Measurements from ENCODE around the gene CEMP1. TPM values are rescaled to one million over a fixed set of nuclear protein-coding genes. Genes with fewer than 3 reads are reported as not detected.
A peak's percentile ranks its signal among the peaks of the same experiment; 100 is the strongest.
"Not testable (repeated sequence)": the region's sequence is repeated elsewhere in the genome, so short reads cannot be mapped to it uniquely, and the experiment has no call there.

Gene CEMP1
- total RNA-seq, 2 donors from 2014 or later: 0.52 to 1.3 TPM

DNA sequence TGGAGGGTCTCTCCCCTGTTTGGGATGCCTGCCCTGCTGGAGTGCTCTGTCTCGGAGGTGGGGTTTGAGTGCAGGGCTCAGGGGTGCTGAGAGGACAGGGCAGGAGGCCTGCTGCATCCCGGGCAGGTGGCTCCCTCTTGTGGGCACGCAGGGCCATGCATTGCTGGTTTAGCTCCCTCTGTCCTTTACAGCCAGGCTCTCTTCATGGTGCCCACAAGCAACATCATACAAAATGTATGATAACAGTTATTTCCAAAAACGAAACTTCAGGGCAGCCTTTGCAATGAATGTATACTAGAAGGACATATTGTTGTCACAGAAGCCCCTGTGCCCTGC lies 29.6 kb upstream of the CEMP1 start:
- TF ChIP-seq, protein P1, sequence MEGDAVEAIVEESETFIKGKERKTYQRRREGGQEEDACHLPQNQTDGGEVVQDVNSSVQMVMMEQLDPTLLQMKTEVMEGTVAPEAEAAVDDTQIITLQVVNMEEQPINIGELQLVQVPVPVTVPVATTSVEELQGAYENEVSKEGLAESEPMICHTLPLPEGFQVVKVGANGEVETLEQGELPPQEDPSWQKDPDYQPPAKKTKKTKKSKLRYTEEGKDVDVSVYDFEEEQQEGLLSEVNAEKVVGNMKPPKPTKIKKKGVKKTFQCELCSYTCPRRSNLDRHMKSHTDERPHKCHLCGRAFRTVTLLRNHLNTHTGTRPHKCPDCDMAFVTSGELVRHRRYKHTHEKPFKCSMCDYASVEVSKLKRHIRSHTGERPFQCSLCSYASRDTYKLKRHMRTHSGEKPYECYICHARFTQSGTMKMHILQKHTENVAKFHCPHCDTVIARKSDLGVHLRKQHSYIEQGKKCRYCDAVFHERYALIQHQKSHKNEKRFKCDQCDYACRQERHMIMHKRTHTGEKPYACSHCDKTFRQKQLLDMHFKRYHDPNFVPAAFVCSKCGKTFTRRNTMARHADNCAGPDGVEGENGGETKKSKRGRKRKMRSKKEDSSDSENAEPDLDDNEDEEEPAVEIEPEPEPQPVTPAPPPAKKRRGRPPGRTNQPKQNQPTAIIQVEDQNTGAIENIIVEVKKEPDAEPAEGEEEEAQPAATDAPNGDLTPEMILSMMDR (IDR thresholded peaks at IDR 0.05): peak in 3 of 7 experiments; percentile 10 to 37 (median 28)
- WGBS, 2 donors: 0% methylated on average over 3 of the region's 4 CpGs; no CpG with 5 or more reads in 1 of the 2 donors
- intact Hi-C loops (cut with DNase I); H3K27ac ChIP-seq; H3K9me3 ChIP-seq; H3K36me3 ChIP-seq (replicated peaks in 1 of 2; ENCODE audit: insufficient read depth in 1 of 2, low read depth in 2 of 2); H3K4me1 ChIP-seq; H3K4me3 ChIP-seq; H3K27me3 ChIP-seq: not testable (repeated sequence)
- ATAC-seq (peak; percentile 79), DNase-seq (peak; percentile 72 to 85 (median 78))

DNA sequence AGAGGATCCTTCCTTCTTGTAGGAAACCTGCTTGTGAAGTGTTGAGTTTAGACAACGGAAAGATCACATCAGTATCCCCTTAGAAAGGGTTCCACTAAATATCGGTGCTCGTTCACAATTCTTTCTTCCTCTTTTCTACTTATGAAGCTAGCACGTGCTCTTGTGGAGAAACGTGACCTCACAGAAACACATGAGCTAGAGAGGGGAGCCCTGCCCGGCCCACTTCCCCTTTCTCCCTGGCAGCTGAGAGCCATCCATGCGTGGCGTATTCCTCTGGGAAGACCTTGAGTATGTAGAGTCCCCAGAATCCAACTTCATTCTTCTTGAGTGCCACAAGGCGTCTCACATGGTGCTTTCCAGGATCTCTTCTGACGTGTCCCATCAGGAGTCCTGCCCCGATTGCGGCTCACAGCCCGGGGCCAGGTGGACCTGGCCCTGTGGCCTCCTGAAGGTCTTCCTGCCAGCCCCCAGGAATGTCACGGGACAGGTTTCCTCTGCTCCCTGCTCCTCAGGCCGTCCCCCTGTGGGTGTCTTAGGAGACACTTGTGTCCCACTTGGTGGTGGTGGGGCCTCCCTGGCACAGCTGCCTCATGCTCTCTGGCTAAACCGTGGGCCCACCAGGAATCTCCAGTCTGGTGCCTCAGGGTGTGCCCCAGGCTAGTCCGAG lies 29.1 kb upstream of the CEMP1 start:
- DNase-seq: not testable (repeated sequence)
- ATAC-seq: peak; percentile 15

DNA sequence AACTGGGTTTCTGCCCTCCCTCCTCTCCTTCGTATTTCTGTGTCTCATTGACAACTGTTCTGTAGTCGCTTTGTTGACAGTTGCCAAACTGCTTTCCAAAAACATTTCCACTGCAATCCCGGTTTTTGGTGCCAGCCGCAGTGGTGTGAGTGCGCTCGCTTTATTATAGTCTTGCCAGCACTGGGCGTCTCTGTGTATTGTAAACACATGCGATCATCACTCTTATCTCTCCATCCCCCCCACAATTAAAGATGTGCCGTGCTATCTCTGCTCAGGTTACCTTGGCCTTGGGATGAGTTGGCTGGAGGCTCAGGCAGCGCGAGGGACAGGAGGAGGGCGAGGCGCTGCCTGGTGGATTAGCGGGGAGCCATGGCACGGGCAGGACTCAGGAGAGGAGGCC lies 25.9 kb upstream of the CEMP1 start:
- H3K27ac ChIP-seq; H3K9me3 ChIP-seq; H3K4me1 ChIP-seq; H3K27me3 ChIP-seq; ATAC-seq; H3K36me3 ChIP-seq (replicated peaks in 1 of 2; ENCODE audit: insufficient read depth in 1 of 2, low read depth in 2 of 2); H3K4me3 ChIP-seq; intact Hi-C loops (cut with DNase I); DNase-seq: not testable (repeated sequence)
- WGBS, 2 donors: no CpG with 5 or more reads among the region's 15 CpGs

More for the DNA sequence above, 29.1 kb upstream of the CEMP1 start:
- 63 to 75% methylated on average over 8 of the region's 17 CpGs for whole genome bisulfite sequencing, 2 donors
- H3K36me3 ChIP-seq (replicated peaks in 1 of 2; ENCODE audit: insufficient read depth in 1 of 2, low read depth in 2 of 2); H3K27ac ChIP-seq; H3K4me1 ChIP-seq; H3K4me3 ChIP-seq; H3K27me3 ChIP-seq; intact Hi-C loops (cut with DNase I); H3K9me3 ChIP-seq: not testable (repeated sequence)

DNA sequence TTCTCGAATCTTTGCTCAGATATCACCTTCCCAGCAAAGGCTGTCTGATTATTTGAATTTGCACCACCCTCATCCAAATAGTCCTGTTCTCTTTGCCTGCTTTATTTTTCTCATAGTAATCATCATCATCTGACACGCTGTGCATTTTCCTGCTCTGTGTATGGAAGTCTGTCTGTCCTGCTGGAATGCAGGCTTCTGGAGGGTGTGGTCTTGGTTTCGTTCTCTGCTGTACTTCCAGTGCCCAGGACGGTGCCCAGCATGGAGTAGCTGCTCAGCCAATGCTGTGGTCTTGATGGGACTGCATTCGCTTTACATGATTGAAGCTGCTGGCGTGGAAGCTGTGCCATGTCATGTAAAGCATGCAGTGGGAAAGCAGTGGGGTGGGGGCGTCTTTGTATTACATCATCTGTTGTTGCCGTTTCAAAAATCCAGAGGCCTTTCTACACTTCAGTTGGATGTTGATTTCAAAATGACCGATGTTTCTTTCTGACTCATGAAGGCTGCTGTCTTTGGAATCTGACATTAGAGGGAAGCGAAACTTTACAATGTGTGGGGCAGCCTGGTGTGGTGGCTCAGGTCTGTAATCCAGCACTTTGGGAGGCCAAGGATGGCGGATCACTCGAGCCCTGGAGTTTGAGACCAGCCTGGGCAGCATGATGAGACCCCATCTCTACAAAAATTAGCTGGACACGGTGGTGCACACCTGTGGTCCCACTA lies 23.7 kb upstream of the CEMP1 start:
- H3K27ac ChIP-seq; DNase-seq; H3K4me3 ChIP-seq; ATAC-seq; H3K36me3 ChIP-seq (replicated peaks in 1 of 2; ENCODE audit: insufficient read depth in 1 of 2, low read depth in 2 of 2); H3K27me3 ChIP-seq; H3K4me1 ChIP-seq; intact Hi-C loops (cut with DNase I); H3K9me3 ChIP-seq: not testable (repeated sequence)
- no CpG with 5 or more reads among the region's 13 CpGs for WGBS, 2 donors

DNA sequence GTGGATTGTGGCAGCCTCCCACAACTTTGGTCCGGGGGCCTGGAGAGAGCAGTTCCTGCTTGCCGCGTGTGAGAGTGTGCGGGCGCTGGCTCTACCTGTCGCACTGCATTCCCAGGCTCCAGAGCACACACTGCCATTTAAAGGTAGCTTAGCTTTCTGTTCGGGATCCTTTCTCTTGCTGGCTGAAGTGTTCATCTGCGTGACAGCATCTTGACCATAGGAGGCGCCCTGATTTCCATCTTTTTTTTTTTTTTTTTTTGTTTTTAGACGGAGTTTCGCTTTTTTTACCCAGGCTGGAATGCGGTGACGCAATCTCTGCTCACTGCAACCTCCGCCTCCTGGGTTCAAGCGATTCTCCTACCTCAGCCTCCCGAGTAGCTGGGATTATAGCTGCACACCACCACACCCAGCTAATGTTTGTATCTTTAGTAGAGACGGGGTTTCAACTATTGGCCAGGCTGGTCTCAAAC lies 20.2 kb upstream of the CEMP1 start:
- DNase-seq (peak in 2 of 4 donors; percentile 9 to 10), ATAC-seq (peak; percentile 35)
- 50 to 54% methylated on average over 11 to 14 of the region's 17 CpGs for WGBS, 2 donors
- H3K4me3 ChIP-seq; intact Hi-C loops (cut with DNase I); H3K27me3 ChIP-seq; H3K36me3 ChIP-seq (replicated peaks in 1 of 2; ENCODE audit: insufficient read depth in 1 of 2, low read depth in 2 of 2); H3K9me3 ChIP-seq: not testable (repeated sequence)
- Histone ChIP-seq H3K4me1 (peaks cover 13% of the 10 kb centered on the region), H3K27ac (peak overlapping the region in 3 of 4 donors; percentile 34 to 72 (median 50))
- TF ChIP-seq, protein P1 (IDR thresholded peaks at IDR 0.05): peak in 2 of 7 experiments; percentile 17 to 22

DNA sequence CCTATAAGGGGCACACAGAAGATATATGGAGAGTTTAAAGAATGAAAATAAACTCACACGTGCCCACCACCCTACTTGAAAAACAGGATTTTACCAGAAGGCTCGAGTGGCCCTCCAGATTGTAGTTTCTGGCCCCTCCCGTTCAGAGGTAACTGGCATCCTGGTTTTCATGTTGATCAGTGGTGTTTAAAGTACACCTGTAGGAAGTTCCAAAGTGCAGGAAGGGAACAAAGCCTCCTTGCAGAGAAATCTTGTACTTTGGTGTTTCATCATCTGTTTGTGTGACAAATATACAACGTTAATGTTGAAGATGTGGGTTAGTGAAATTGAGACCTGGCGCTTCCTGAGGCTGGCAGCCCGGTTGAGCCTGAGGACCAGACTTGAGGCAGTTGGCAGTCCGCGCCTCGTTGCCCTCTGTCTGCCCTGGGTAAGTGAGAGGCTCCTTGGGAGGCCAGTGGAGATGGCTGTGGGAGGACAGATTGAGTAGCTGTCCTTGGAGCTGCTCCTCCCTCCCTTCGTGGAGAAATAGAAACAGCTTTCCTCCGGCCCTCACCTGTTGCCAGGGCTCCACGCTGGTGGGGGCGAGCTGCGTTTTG lies 19.2 kb upstream of the CEMP1 start:
- not testable (repeated sequence) for ATAC-seq

DNA sequence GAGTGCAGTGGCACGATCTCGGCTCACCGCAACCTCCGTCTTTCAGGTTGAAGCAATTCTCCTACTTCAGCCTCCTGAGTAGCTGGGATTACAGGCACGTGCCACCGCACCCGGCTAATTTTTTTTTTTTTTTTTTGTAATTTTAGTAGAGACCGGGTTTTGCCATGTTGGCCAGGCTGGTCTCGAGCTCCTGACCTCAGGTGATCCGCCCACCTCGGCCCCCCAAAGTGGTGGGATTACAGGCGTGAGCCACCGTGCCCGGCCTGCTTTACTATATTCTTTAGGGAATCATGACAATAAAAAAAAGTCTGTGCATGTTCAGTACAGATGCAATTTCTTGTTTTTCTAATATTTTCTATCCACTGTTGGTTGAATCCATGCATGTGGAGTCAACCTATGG lies 12.6 kb upstream of the CEMP1 start:
- H3K27ac ChIP-seq; ATAC-seq; H3K4me3 ChIP-seq; intact Hi-C loops (cut with DNase I); DNase-seq; H3K27me3 ChIP-seq; H3K9me3 ChIP-seq; H3K36me3 ChIP-seq (replicated peaks in 1 of 2; ENCODE audit: insufficient read depth in 1 of 2, low read depth in 2 of 2): not testable (repeated sequence)
- 85 to 91% methylated on average over 14 of the region's 14 CpGs for WGBS, 2 donors
- peaks cover 40% of the 10 kb centered on the region for H3K4me1 ChIP-seq

More for the DNA sequence above, 19.2 kb upstream of the CEMP1 start:
- H3K4me3 ChIP-seq; H3K36me3 ChIP-seq (replicated peaks in 1 of 2; ENCODE audit: insufficient read depth in 1 of 2, low read depth in 2 of 2); H3K27ac ChIP-seq; DNase-seq; H3K27me3 ChIP-seq; intact Hi-C loops (cut with DNase I); H3K9me3 ChIP-seq: not testable (repeated sequence)
- 13 to 67% methylated on average over 1 of the region's 14 CpGs for WGBS, 2 donors
- H3K4me1 ChIP-seq: peaks cover 18% of the 10 kb centered on the region

DNA sequence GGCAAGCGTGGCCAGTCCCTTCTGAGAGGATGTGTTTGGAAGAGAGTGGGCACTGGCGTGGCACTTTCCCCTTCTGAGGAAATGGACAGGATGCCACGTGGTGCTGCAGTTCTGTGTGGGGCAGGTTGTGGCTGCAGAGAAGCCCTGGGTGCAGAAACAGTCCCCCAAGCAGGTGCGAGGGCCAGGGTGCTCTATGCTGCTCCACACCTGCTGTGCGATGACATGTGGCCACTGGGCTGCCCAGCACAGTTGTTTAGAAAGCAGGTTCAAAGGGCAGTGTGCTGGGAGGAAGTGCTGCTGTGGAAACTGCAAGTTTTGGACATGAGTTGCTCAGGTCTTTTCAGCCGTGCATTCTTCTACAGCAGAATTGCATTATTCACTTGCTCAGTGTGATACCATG lies 10.2 kb upstream of the CEMP1 start:
- Histone ChIP-seq H3K4me1 (peaks cover 44% of the 10 kb centered on the region), H3K27ac (peak overlapping the region in 1 of 4 donors; percentile 18)
- ATAC-seq; H3K9me3 ChIP-seq; H3K27me3 ChIP-seq; H3K36me3 ChIP-seq (replicated peaks in 1 of 2; ENCODE audit: insufficient read depth in 1 of 2, low read depth in 2 of 2); H3K4me3 ChIP-seq; intact Hi-C loops (cut with DNase I): not testable (repeated sequence)
- WGBS, 2 donors: 33 to 50% methylated on average over 3 to 6 of the region's 6 CpGs
- DNase-seq: peak in 3 of 4 donors; percentile 35 to 62 (median 43)

DNA sequence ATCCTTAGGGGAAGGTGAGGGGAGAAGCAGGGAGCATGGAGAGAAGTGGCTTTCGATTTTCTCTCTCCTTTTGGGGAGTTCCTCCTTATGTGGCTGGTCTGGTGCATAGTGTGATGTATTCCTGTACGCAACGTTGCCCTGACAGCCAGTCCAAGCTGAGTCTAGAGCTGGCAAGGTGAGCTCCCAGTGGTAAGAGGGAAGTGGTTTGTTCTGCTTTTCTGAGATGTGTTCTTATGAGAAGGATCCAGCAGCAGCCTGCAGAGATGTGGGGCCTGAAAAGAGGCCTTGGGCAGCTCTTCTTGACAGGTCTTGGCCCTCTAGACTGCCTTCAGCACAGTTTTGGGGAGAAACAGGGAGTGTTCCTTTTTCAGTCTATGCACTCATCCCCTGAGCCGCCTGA lies 9.7 kb upstream of the CEMP1 start:
- H3K27me3 ChIP-seq; H3K4me3 ChIP-seq; DNase-seq; H3K9me3 ChIP-seq; ATAC-seq; intact Hi-C loops (cut with DNase I); H3K36me3 ChIP-seq (replicated peaks in 1 of 2; ENCODE audit: insufficient read depth in 1 of 2, low read depth in 2 of 2): not testable (repeated sequence)
- peak overlapping the region in 2 of 4 donors; percentile 18 to 30 for H3K27ac ChIP-seq
- H3K4me1 ChIP-seq: peaks cover 45% of the 10 kb centered on the region
- 31 to 83% methylated on average over 1 to 3 of the region's 4 CpGs for WGBS, 2 donors

Measured in body of pancreas (tissue), 4 donors.